HG02981 (cell line): Measurements from ENCODE around the gene CACNA2D3.
"Not testable (repeated sequence)": the region's sequence is repeated elsewhere in the genome, so short reads cannot be mapped to it uniquely, and the experiment has no call there.

Experiments
- ATAC-seq: cut with Tn5 transposase; IDR thresholded peaks from one replicate; pipeline ENCODE4 v1.9.1; 2021; ENCODE audit warnings: mild to moderate bottlenecking, moderate library complexity; ENCODE audit not compliant: unreplicated experiment

Gene CACNA2D3

DNA sequence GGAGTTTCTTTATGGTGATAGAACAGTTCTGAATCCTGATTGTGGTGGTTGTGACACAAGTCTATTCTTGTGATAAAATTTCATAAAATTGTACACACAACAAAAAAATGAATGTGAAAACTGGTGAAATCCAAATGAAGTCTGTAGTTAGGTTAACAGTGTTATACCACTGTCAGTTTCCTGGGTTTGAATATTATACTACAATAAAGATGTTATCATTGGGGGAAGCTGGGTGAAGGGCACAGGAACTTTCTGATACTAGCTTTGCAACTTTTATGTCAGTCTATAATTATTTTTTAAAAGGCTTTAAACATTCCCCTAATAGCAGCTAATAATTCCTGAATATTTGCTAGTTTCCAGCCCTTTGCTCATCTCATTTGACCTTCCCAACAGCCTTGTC, 485.7 kb downstream of the CACNA2D3 start:
- no peak for ATAC-seq

DNA sequence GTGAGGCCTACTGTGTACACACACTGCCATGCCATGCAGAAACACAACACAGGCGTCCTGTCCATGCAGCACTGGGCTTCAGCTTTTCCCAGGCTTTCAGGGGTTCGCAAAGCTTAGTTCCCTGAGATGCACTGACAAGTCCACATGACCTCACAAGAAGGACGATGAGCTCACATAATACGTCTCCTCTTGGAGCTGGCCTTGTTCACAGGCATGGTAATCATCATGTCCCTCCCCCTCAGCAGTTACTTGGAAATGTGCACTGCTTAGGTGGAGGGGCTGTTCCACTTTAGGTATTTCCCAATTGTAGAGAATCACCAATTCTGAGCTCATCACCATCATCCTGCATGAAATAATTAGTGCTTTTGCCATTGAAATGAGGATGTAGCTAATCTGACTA, 496.7 kb downstream of the CACNA2D3 start:
- ATAC-seq = no peak

DNA sequence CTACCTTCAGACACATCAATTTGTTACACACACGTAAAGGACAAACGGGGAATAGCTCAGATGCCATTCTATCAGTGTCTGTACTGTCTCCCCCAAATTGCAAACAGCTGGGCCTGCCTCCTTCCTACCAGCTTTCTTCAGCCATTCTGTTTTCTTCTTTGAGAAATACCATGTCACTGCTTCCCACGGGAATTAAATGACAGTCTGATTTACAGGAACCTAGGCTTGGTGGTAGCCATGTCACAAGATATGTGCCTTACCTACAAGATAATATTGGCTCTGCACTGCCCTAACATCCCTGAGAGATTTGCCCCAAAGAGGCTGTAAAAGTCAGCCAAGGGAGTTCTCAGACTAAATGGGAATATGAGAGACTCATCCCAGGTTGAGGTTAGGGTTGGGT, 497.2 kb downstream of the CACNA2D3 start:
- ATAC-seq = no peak

DNA sequence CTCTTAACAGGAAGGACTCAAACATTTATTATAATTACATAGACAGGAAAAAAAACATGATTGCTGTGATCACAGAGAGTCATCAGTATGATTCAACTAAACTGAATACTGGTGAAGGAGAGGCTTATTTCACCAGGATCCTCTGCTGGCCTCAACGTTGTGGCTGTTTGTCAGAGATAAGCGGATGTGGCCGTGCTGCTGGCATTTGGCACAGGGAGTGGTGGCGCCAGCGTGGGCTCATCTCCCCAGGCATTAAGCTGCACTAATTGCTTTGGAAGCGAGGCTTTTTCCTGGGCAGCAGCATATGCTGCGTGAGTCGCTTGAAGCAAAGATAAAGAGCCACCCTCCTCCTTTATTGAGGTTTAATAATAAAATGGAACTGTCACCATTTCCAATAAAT, 498.8 kb downstream of the CACNA2D3 start:
- ATAC-seq = no peak

DNA sequence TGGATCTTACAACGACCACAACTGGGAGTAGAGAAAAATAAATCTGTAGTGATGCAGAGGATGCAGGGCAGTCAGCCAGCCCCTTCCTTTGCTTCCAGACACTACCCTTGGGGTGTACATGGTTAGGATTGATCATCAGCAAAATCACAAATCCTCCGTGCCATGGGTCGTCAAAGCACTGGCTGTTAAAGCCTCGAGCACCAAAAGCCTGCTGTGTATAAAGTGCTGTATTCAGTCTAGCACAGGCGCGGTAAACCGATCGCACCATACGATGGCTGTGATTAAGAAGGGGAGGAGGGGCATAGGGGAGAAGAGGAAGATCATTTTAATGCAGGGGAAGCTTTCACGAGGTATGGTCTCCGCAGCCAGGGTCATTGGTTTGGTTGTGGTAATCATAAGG, 500.3 kb downstream of the CACNA2D3 start:
- no peak for ATAC-seq

DNA sequence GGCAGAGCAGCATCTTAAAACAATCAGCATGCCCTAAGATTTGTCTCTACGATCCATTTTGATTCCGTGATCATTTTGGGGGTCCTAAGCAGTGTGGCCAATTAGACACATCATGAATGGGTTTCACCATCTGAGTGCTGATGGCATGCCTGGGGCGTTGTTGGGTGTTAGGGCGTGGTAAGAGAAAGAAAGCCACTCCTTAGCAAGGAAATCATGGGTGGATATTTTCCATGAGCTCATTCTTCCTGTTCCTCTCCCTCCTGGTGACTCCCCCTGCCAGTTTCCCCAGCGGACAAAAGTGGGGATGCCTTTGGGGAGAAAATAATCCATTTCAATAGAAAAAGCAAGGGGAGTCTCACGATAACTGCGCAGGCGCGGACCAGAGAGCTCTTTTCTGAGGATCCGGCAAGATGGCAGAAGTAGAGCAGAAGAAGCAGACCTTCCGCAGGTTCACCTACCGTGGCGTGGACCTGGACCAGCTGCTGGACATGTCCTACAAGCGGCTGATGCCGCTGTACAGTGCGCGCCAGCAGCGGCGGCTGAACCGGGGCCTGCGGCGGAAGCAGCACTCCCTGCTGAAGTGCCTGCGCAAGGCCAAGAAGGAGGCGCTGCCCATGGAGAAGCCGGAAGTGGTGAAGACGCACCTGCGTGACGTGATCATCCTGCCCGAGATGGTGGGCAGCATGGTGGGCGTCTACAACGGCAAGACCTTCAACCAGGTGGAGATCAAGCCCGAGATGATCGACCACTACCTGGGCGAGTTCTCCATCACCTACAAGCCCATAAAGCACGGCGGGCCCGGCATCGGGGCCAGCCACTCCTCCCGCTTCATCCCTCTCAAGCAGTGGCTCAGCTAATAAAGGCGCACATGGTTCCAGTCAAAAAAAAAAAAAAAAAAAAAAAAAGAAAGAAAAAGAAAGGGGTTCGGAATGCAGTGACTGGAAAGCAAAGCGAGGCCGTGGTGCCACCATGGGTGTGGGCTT, 503.7 kb downstream of the CACNA2D3 start:
- no peak for ATAC-seq

DNA sequence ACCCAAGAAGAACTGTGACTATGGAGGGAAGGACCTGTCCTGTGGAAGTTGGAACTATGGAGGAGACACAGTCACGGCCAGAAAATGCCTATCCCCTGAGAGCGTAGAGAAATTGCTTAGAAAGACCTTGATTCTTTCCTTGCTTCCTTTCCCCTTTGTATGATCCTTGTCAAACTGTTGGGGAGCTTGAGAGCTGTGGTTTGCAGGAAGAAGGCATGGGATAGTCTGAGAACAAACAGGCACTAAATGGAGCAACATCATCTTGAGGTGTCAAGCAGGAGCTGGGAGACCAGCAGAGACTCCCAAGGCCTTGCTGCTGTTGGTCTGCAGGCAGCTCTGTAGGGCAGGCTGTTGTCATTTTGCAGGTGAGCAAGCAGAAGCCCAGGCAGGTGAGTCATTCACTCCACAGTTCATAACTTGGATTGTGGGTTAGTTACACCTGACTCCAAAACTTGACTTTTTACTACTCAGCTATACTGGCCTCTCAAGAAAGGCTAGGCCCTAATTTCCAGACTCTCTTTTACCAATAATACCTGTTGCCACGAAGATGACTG, 506.6 kb downstream of the CACNA2D3 start:
- no peak for ATAC-seq

DNA sequence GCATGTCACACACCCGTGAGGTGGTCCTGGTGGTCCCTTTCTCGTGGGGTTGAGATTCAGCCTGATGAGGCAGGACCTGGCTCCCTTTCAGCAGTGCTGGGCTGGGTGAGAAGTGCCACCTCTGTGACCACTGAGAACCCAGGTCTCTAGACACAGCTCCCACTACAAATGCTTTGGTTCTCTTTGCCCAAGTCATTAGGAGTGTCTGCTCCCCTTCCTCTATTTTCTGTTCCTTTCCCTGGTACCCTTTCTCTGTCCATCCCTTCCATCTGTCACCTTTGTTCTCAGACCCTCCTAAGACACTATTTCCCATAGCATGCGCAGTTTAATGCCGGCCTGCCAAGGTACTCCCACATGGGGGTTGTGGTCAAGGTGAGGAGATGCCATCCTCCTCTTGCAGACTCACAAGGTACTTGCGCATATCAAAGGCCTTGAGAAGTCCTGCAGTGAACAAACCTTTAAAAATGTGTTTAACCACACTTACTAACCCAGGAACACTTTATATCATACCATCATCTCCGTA, 507.8 kb downstream of the CACNA2D3 start:
- ATAC-seq = no peak

DNA sequence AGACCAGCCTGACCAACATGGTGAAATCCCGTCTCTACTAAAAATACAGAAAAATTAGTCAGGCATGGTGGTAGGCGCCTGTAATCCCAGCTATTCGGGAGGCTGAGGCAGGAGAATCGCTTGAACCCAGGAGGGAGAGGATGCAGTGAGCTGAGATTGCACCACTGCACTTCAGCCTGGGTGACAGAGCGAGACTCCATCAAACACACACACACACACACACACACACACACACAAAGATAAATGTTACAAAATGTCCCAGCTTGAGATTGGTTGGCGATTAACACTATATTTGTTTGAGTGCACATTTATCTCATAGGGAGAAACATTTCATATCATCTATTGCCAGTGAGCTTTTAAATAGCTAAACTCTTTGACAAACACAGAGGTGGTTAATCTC, 508.6 kb downstream of the CACNA2D3 start:
- not testable (repeated sequence) for ATAC-seq

DNA sequence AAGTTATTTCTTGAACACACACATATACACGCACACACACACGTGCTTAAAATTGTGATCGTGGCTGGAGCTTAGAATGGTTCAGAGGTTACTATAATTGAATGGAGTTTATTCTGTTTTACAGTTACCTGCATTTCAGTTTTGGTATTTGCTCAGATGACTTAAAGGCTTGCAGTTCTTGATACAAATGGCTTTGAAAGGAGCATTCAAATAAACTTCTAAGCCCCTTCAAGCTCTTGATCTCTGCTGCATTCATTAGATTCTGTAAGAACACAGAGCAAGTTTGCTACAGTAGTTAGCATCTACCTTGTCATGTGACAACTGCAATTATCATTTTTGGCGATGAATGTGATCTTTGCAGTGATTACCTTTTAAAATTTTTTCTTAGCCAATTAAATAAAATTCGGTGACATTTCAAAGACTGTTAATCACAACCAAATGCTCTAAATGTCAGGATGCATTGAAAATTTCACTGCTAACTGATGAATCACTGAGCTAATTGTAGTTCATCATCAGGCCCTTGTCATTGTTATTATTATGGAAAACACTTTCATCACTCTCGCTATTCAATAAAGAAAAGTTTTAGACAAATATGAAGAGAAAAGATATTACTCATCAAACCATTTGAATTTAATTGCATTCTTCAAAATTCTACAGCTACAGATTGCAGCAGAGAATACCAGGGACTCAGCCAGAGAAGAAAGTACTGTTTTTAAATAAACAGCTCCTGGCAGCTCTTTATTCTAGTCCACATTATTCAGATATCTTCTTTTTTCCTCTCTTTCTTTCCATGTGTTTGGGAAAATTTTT, 509.4 kb downstream of the CACNA2D3 start:
- no peak for ATAC-seq

DNA sequence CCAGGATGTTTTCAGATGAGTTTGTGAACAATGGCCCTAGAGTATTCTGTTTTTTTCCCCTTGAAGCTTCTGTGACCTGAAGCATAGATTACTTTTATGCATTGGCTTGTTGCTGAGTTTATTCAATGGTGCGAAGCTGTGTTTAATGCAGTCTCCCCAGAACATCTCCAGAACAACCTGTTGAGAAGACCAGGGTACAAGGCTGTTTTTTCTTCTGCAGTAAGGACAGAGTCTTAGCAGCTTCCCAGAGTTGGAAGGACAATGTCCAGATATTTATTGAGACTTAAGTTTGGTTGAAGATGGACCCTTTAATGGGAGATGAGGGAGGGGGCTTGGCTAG, 509.9 kb downstream of the CACNA2D3 start:
- no peak for ATAC-seq

DNA sequence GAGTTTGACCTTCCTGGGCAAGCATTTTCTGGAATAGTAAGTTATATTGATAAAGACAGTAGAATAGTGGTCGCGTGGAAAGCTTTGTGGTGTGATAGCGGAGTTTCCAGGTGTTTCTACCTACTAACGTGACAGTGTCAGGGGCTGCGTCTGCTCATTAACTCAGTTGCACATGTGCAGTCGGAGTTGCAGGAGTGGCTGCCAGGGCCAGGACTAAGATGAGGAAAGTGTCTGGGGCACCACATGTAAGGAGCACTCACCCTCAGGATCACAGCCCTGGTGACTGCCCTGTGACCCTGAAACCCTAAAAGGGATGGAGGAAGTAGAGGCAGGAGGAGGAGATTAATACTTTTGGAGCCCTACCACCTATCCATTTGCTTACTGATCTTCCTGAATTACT, 510.5 kb downstream of the CACNA2D3 start:
- no peak for ATAC-seq

DNA sequence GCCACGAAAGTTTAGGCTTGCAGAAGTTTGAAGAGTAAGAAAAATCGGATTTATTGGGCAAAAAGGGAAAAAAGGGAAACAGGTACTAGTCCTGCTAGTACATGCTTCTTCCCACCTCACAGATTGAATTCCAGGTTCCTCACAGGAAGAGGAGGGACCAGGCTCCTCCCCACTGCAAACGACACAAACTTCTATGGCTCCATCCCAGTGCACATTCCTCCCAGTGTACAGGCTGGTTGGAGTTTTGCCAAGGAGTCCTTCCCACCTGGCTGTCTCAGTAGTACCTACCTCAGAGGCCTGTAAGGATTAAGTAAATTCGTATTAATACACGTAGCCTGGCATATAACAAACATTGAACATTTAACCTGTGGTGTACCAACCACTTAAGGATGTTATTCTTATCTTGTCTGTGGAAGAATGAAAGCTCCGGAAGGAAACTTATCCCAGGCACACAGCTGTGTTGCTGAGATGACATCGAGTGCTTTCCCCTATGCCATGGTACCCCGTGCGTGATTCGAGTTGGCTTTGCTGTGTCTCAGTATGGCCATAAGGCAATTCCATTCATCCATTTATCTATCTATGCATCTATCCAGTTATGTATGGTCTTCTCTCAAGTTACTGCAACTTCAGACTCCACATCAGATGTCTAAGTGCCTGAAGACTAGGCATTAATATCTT, 511.2 kb downstream of the CACNA2D3 start:
- no peak for ATAC-seq

DNA sequence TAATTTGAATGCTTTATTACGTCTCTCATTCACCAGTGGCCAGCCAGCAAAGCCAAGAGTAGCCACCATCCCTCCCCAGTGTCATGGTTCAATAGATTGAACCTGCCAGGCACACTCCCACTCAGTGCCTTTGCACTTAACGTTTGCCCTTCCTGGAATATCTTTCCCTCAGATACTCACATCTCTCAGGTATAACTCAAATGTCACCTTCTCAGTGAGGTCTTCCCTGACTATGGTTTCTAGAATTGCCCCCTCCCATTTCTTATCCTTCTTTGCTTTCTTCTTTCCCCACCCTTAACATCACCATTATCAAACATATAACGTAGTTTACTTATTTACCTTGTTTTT, 511.7 kb downstream of the CACNA2D3 start:
- no peak for ATAC-seq

DNA sequence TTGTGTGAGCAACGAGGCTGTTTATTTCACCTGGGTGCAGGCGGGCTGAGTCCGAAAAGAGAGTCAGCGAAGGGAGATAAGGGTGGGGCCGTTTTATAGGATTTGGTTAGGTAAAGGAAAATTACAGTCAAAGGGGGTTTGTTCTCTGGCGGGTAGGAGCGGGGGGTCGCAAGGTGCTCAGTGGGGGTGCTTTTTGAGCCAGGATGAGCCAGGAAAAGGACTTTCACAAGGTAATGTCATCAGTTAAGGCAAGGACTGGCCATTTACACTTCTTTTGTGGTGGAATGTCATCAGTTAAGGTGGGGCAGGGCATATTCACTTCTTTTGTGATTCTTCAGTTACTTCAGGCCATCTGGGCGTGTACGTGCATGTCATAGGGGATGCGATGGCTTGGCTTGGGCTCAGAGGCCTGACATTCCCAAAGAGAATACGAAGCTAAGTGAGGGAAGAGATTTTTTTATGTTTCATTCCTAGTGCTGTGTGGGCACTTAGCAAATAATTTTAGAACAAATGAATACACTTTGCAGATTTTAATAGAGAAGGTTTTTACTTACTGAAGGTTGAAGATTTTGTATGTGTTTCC, 517.5 kb downstream of the CACNA2D3 start:
- not testable (repeated sequence) for ATAC-seq

DNA sequence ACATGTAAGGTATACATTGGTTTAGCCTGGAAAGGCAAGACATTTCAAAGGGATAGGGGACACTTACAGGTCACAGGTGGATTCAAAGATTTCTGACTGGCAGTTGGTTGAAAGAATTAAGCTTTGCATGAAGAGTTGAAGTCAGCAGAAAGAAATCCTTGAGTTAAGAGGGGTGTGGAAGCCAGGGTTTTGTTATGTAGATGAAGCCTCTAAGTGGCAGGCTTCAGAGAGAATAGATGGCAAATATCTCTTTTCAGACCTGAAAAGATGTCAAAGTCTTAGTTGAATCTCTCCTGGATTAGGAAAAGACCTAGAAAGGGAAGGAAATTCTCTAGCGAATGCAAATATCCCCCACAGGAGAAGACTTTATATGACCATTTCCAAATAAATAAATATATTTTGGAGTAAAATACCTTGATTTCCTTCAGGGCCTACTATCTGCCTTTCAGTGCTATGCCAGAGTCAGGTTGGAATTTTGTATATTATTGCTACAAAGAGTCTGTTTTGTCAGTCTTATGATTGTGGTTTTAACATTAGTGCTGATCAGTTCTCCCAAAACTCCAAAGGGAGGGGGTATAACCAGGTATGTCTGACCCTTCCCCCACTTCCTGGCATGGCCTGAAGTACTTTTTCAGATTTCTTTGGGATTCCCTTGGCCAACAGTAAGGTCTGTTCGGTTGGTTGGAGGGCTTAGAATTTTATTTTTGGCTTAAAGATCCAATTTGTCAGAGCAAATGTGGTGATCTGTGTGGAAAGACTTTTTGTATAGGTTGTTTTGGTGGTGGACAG, 519.1 kb downstream of the CACNA2D3 start:
- ATAC-seq = no peak

DNA sequence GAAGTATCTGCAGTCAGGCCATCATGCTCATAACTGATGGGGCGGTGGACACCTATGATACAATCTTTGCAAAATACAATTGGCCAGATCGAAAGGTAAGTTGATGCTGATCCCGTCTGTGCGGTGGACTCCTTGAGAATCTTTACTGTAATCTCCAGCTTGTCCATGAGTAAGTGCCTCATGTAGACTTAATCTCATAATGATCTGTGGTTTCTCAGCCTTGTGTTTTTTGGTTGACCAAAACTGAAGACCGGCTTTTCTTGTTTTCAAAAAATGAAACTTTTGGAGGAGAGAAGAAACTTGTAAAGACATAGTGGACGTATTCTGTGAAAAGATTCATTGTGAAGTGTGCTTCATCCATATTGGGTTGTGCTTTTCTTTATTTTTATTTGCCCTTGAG, 519.8 kb downstream of the CACNA2D3 start:
- no peak for ATAC-seq

DNA sequence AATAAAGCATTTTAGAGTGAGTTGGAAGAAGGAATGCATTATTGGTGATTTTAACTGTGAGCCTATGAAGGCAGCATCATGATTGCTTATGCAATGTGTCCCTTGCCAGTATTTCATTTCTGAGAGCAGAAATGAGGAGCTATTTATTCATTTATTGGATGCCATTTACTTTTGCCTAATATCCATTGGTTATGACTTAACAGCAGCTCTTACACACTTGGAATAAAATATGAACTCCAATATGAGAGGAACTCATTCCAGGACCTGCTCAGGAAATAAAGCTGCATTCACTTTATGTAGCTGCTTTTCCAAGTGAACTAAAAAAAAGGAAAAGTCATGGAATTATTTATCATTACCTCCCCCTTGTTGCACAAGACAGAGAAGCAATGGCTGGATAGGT, 525.4 kb downstream of the CACNA2D3 start:
- no peak for ATAC-seq

DNA sequence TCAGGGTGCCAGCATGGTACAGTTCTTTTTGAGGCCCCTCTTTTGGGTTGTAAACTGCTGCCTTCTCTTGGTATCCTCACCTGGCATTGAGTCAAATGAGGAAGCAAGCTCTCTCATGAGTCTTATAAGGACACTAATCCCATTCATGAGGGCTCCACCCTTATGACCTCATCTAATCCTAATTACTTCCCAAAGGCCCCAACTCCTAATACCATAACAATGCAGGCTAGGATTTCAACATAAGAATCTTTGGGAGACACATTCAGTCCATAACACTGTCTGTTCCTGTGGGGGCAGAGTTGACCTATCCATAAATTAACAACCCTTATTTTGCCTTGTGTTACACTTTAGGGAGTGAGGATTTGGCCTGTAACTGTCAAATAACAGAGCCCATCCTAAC, 527.2 kb downstream of the CACNA2D3 start:
- no peak for ATAC-seq
